WI38 (cell line): Measurements from ENCODE around the gene MGME1.

Source experiments
- H3K4me3 ChIP-seq: 2 replicates; pipeline ENCODE4 v1.5.1; 2011; ENCODE audit warnings: low read depth, mild to moderate bottlenecking, control low read depth, low read length
- CTCF ChIP-seq: IDR thresholded peaks from 2 replicates; pipeline ENCODE4 v1.5.1; 2012; ENCODE audit warnings: low read depth, mild to moderate bottlenecking, control low read depth, low read length

Gene MGME1, protein sequence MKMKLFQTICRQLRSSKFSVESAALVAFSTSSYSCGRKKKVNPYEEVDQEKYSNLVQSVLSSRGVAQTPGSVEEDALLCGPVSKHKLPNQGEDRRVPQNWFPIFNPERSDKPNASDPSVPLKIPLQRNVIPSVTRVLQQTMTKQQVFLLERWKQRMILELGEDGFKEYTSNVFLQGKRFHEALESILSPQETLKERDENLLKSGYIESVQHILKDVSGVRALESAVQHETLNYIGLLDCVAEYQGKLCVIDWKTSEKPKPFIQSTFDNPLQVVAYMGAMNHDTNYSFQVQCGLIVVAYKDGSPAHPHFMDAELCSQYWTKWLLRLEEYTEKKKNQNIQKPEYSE

GRCh38 chr20:17968366-17969277, at the start of gene MGME1, which contains the start of gene SNX5:
Gene MGME1 (plus strand): TSS chr20:17969018. CDS start chr20:17969860, 842 bp downstream.
Gene SNX5 (minus strand): TSS chr20:17968794. CDS start chr20:17968425, 369 bp downstream.
- H3K4me3 ChIP-seq: peak within 1 kb of the TSS; percentile 92
- no peak for TF ChIP-seq CTCF

GRCh38 chr20:17919149-17919548, 49.7 kb upstream of the MGME1 start:
- TF ChIP-seq CTCF: no peak
- H3K4me3 ChIP-seq: no peak overlapping the region

GRCh38 chr20:17921774-17922173, 47.0 kb upstream of the MGME1 start:
- no peak overlapping the region for H3K4me3 ChIP-seq
- no peak for TF ChIP-seq CTCF

DNA sequence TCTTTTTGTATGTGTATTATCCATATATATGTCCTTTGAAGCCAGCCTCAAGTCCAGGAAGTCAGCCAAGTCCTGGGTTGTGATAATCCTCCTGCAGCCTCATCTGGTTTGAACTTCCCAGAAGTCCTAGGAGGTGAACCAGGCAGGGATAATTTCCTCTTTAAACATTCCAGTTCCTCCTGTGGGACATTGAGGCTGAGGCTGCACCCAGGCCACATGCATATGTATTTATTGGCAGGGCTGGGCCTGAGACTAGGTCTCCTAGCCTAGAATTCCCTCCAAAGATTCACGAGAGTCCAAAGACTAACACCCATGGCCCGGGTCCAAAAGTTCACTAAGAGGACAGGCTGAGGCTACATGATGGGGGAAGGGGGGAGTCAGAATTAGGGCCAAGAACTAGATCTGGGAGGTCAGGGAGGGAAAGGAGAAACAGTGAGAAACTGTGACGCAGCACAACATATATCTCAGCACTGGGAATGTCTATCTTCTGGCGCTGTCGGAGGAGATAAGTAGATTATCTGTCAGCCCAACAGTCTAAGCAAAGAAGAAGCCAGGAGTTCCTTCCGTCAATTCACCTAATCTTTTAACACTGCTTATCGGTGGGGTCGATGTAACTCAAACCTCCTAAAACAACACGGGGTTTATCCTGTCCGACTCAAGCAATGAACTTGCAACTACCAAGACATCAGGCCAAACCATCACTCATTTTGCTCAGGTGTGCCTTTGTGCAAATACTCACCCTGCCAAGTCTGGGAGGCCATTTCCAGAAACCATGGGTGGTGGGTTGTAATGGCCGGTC, 43.5 kb upstream of the MGME1 start:
- H3K4me3 ChIP-seq: no peak overlapping the region
- TF ChIP-seq CTCF: no peak

GRCh38 chr20:17925940-17926300, 42.9 kb upstream of the MGME1 start:
- no peak for TF ChIP-seq CTCF
- no peak overlapping the region for H3K4me3 ChIP-seq

DNA sequence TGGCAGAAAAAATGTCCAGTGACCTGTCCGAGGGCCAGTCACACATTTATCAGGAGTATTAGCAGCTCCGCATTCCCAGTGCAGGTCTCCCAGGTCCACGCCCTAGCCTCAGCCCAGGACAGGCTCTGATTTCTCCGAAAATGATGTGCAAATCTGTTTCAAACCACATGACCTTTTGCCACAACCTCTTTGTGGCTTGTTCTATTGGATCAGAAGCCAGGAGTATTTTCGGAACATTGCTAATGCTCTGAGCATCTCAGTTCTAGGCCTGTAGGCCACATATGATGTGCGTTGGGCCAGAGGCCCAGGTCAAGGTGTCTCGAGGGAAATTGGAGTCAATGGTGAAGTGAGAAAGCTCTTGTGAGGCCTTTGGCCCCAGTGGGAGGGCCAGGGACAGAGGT, 40.6 kb upstream of the MGME1 start:
- no peak overlapping the region for H3K4me3 ChIP-seq
- TF ChIP-seq CTCF: no peak
